K562 (cell line): ENCODE measurements around the gene CYB5R4. TPM values are rescaled to one million over a fixed set of nuclear protein-coding genes. Genes with fewer than 3 reads are reported as not detected.
A peak's percentile ranks its signal among the peaks of the same experiment; 100 is the strongest.
"Not testable (repeated sequence)": the region's sequence is repeated elsewhere in the genome, so short reads cannot be mapped to it uniquely, and the experiment has no call there.

ENCODE experiments used
- ATAC-seq: fragments of 200-7000 bp; cut with Tn5 transposase; 3 replicates; pipeline ENCODE4 v1.9.1; 2020; ENCODE audit warnings: moderate library complexity
- BruUV-seq: library from RNA; stranded (reverse); fragments of 400-500 nt; replicated peaks from 2 replicates; lab custom pipeline; 2021; lab: Mats Ljungman, UMichigan
- CTCF ChIA-PET: fragments of 300-600 bp; formaldehyde crosslinking; extraction: SDS; loops from one replicate; lab custom pipeline; 2021; ENCODE audit warnings: low intra/inter-chr PET ratio; lab: Yijun Ruan, JAX
- POLR2A ChIA-PET: fragments of 300-600, 350-650 bp; sonication (Branson Sonifier 250); formaldehyde crosslinking; extraction: SDS; loops from one replicate; lab custom pipeline; 2021; ENCODE audit warnings: antibody characterized with exemption, inconsistent platforms; lab: Yijun Ruan, JAX
- DNase-seq, 4 experiments: peaks; one replicate each; pipeline versions ENCODE4 v3.0.0 to v3.0.0-alpha.2; 2011 to 2018; ENCODE audit warnings: low spot score in 3 of 4, mixed read lengths in 3 of 4; ENCODE audit errors: extremely low read depth in 1 of 4
- FAIRE-seq: peaks from 2 replicates; lab custom pipeline; 2011; peaks lifted over from hg19 to GRCh38; lab: Jason Lieb, UNC
- H2AFZ ChIP-seq: 2 replicates; pipeline ENCODE4 v1.6.0; 2011; ENCODE audit warnings: low read depth, low read length, control low read depth, inconsistent platforms
- H3K27ac ChIP-seq: fragments of 200-600 bp; 3 replicates; pipeline ENCODE4 v1.8.0; 2011; ENCODE audit warnings: low read depth, mild to moderate bottlenecking, control low read depth, inconsistent platforms, low read length, moderate library complexity, mixed read lengths; ENCODE audit errors: extremely low read depth
- H3K27me3 ChIP-seq, 2 experiments: fragments of 300-600 bp in 1 of 2; 2 replicates in 1 of 2; 3 replicates in 1 of 2; pipeline versions ENCODE4 v1.6.0 to v1.8.0; 2011; ENCODE audit warnings: inconsistent platforms in 2 of 2, low read length in 2 of 2, mild to moderate bottlenecking in 1 of 2, mixed read lengths in 1 of 2, moderate library complexity in 1 of 2; ENCODE audit not compliant: control insufficient read depth in 2 of 2, insufficient read depth in 2 of 2
- H3K36me3 ChIP-seq: fragments of 300-600 bp; 3 replicates; pipeline ENCODE4 v1.8.0; 2011; ENCODE audit warnings: mild to moderate bottlenecking, low read length, inconsistent platforms; ENCODE audit not compliant: control insufficient read depth, insufficient read depth
- H3K4me1 ChIP-seq, 2 experiments: fragments of 200-600 bp in 1 of 2; replicated peaks in 1 of 2; 2 replicates in 1 of 2; 3 replicates in 1 of 2; pipeline versions ENCODE4 v1.5.1 to v1.8.0; 2011; ENCODE audit warnings: inconsistent platforms in 2 of 2, low read length in 2 of 2, mild to moderate bottlenecking in 1 of 2, mixed read lengths in 1 of 2, moderate library complexity in 1 of 2; ENCODE audit not compliant: control insufficient read depth in 2 of 2, insufficient read depth in 2 of 2
- H3K4me2 ChIP-seq: 2 replicates; pipeline ENCODE4 v1.6.1; 2011; ENCODE audit warnings: low read length, control low read depth, inconsistent platforms, mixed read lengths; ENCODE audit not compliant: insufficient read depth
- H3K4me3 ChIP-seq: fragments of 200-600 bp; sonication (generic), shearing (Covaris generic); 2 replicates; pipeline ENCODE4 v1.5.1; 2016; ENCODE audit warnings: control low read depth, inconsistent platforms
- H3K79me2 ChIP-seq: fragments of 200-600 bp; 3 replicates; pipeline ENCODE4 v1.8.0; 2011; ENCODE audit warnings: low read length, inconsistent platforms; ENCODE audit not compliant: control insufficient read depth, insufficient read depth
- H3K9ac ChIP-seq, 2 experiments: 2 replicates each; pipeline versions ENCODE4 v1.6.0 to v1.6.1; 2011; ENCODE audit warnings: low read depth in 2 of 2, low read length in 2 of 2, control low read depth in 1 of 2, inconsistent platforms in 1 of 2, mild to moderate bottlenecking in 1 of 2, mixed read lengths in 1 of 2; ENCODE audit not compliant: insufficient read depth in 1 of 2
- H3K9me1 ChIP-seq: one replicate; pipeline ENCODE4 v1.6.0; 2011; ENCODE audit warnings: inconsistent platforms, mild to moderate bottlenecking, low read length, moderate library complexity; ENCODE audit not compliant: control insufficient read depth, insufficient read depth
- H3K9me3 ChIP-seq: replicated peaks from 2 replicates; pipeline ENCODE4 v1.5.1; 2011; ENCODE audit warnings: low read depth, low read length, inconsistent platforms; ENCODE audit not compliant: control insufficient read depth, insufficient read depth
- H4K20me1 ChIP-seq: replicated peaks from 2 replicates; pipeline ENCODE4 v1.6.1; 2011; ENCODE audit warnings: low read length, inconsistent platforms, mixed read lengths; ENCODE audit not compliant: control insufficient read depth, insufficient read depth
- BCOR ChIP-seq: fragments of 450-650 bp; IDR thresholded peaks from 2 replicates; pipeline ENCODE4 v1.6.1; 2016
- SUPT5H ChIP-seq: fragments of 450-650 bp; IDR thresholded peaks from 2 replicates; pipeline ENCODE4 v1.6.1; 2016
- ZC3H4 ChIP-seq: sonication (generic); formaldehyde crosslinking; IDR thresholded peaks from 2 replicates; pipeline ENCODE4 v1.9.0; 2021; ENCODE audit warnings: missing genetic modification reagents, borderline replicate concordance
- ZNF146 ChIP-seq: IDR thresholded peaks from one replicate; pipeline ENCODE4 v1.6.1; 2018; ENCODE audit warnings: missing compliant biosample characterization; ENCODE audit not compliant: unreplicated experiment
- ZNF174 ChIP-seq: fragments of 250-450 bp; sonication (Bioruptor Pico); IDR thresholded peaks from 2 replicates; pipeline ENCODE4 v1.4.0; 2020; ENCODE audit warnings: mild to moderate bottlenecking
- WGBS: fragments of 100-300 bp; shearing (Covaris generic); methylation state at CpG from one replicate; pipeline ENCODE4 v1.1.6; 2016; ENCODE audit warnings: low coverage, mixed read lengths; ENCODE audit not compliant: insufficient coverage; ENCODE audit errors: missing lambda C conversion rate; 5-methylcytosine and 5-hydroxymethylcytosine counted together
- in situ Hi-C: fragments of 300-500 bp; cut with MboI; formaldehyde crosslinking; loops from 4 replicates; pipeline ENCODE4 v1.15.0; 2018; ENCODE audit warnings: inconsistent platforms, mixed read lengths
- intact Hi-C: fragments of 100-400 bp; cut with micrococcal nuclease; formaldehyde crosslinking; loops from 2 replicates; pipeline ENCODE4 v1.14.2; 2022
- polyA plus RNA-seq, 8 experiments: library from polyadenylated mRNA; depleted of rRNA in 4 of 8; stranded (reverse) in 5 of 8; unstranded in 3 of 8; fragments of >200 nt; fragmentation: Nextera tagmentation in 2 of 8; fragmentation: Illumina TruSeq in 1 of 8; extraction: Ambion mirVana in 2 of 8; extraction: Trizol in 1 of 8; gene quantifications; 2 replicates each; pipeline versions ENCODE4 v1.2.1 to v1.2.3, GENCODE V29; 2011 to 2014; ENCODE audit warnings: inconsistent platforms in 1 of 8, missing spikeins in 1 of 8
- total RNA-seq, 7 experiments: library from RNA; depleted of rRNA in 6 of 7; stranded (reverse); fragments of >200 nt in 6 of 7; fragmentation: Illumina TruSeq in 2 of 7; extraction: Trizol in 2 of 7; gene quantifications; 2 replicates each; pipeline versions ENCODE4 v1.2.1 to v1.2.3, GENCODE V29; 2011 to 2021; ENCODE audit warnings: low replicate concordance in 1 of 7
- TF ChIP-seq, protein P1 (sequence below): sonication (generic); formaldehyde crosslinking; IDR thresholded peaks from 2 replicates; pipeline ENCODE4 v1.8.1; 2023; ENCODE audit warnings: mild to moderate bottlenecking, missing genetic modification reagents

The CYB5R4 gene
- total and polyA plus RNA-seq, 9 of the 15 experiments (the other 6 are each of a cell fraction or from before 2014, with no cell fraction given): 5.9 to 23.1 (median 19.0) TPM

DNA sequence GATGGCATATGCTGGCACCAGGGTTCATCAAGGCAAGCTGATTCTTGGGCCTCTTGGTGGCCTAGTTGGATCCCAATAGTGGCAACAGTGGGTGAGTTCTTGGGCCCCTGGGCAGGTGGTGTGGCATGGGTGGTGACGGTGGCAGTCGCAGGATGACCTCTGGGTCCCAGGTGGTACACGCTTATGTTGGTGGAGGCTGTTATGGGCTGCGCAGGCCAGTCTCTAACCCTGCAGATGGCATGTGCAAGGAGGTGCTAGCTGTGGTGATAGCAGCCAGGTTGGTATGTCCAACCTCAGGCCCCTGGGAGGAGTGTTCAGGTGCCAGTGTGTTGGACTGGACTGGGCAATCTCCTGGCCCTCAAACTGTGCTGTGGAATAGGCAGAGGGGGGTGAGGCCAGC, 46.2 kb downstream of the CYB5R4 start (continued):
- TF ChIP-seq, protein P1, sequence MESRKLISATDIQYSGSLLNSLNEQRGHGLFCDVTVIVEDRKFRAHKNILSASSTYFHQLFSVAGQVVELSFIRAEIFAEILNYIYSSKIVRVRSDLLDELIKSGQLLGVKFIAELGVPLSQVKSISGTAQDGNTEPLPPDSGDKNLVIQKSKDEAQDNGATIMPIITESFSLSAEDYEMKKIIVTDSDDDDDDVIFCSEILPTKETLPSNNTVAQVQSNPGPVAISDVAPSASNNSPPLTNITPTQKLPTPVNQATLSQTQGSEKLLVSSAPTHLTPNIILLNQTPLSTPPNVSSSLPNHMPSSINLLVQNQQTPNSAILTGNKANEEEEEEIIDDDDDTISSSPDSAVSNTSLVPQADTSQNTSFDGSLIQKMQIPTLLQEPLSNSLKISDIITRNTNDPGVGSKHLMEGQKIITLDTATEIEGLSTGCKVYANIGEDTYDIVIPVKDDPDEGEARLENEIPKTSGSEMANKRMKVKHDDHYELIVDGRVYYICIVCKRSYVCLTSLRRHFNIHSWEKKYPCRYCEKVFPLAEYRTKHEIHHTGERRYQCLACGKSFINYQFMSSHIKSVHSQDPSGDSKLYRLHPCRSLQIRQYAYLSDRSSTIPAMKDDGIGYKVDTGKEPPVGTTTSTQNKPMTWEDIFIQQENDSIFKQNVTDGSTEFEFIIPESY (CRISPR knock-in tag): no peak
- TF ChIP-seq ZNF174 (no peak), ZC3H4 (no peak), SUPT5H (no peak)

DNA sequence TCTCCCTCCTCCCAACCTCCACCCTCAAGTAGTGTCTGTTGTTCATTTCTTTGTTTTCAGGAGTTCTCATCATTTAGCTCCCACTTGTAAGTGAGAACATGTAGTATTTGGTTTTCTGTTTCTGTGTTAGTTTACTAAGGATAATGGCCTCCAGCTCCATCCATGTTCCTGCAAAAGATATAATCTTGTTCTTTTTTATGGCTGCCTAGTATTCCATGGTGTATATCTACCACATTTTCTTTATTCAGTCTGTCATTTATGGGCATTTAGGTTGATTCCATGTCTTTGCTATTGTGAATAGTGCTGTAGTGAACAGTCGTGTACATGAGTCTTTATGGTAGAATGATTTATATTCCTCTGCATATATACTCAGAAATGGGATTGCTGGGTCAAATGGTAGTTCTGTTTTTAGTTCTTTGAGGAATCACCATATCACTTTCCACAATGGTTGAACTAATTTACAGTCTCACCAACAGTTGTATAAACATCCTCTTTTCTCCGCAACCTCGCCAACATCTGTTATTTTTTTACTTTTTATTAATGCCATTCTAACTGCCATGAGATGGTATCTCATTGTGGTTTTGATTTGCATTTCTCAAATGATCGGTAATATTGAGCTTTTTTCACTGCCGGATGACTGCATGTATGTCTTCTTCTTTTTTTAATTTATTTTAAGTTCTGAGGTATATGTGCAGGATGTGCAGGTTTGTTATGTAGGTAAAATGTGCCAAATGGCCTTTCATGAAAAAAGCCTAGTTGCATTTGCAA, 48.3 kb downstream of the CYB5R4 start:
- FAIRE-seq, in situ Hi-C loops, ATAC-seq, intact Hi-C loops, H2AFZ ChIP-seq, H3K9me1 ChIP-seq, H3K27me3 ChIP-seq, H3K9me3 ChIP-seq, DNase-seq, H3K27ac ChIP-seq, H3K36me3 ChIP-seq: not testable (repeated sequence)
- POLR2A ChIA-PET: interaction anchor here (0.5 kb wide), 1 partner anchor 57 kb away, joined by 3 read pairs; no protein-coding TSS in a partner anchor
- H3K79me2 ChIP-seq: peaks cover 32% of the 10 kb centered on the region; the same call in 2 of the 3 replicates
- peaks cover 4 to 12% of the 10 kb centered on the region in 2 experiments; a peak in 3 of 5 replicates for H3K4me1 ChIP-seq
- TF ChIP-seq ZNF146 (CRISPR knock-in tag): peak; percentile 83
- 0 out of 2 replicates have a peak, but pooled peaks have one; percentile 26 for TF ChIP-seq BCOR
- TF ChIP-seq, all 486 proteins: peak for 2; not testable (repeated sequence) for 484
- whole genome bisulfite sequencing: 76% methylated on average over 5 of the region's 5 CpGs
- H3K9ac ChIP-seq, H4K20me1 ChIP-seq, H3K4me2 ChIP-seq, BruUV-seq, CTCF ChIA-PET, H3K4me3 ChIP-seq: not testable (repeated sequence)
